GM19238 (cell line): ENCODE data around the gene SLC1A1.
"Not testable (repeated sequence)": the region's sequence is repeated elsewhere in the genome, so short reads cannot be mapped to it uniquely, and the experiment has no call there.

Experiments used
- DNase-seq: peaks from one replicate; pipeline ENCODE4 v3.0.0; 2011; ENCODE audit warnings: low spot score; ENCODE audit not compliant: insufficient read length

The SLC1A1 gene

GRCh38 chr9:4506490-4506889 lies 16.2 kb downstream of the SLC1A1 start:
- DNase-seq = no peak

- DNase-seq = no peak
Measured at GRCh38 chr9:4507306-4508130, 17.2 kb downstream of the SLC1A1 start.

- DNase-seq = no peak
Measured at GRCh38 chr9:4508246-4508906, 18.1 kb downstream of the SLC1A1 start.

GRCh38 chr9:4508907-4509589 lies 18.8 kb downstream of the SLC1A1 start:
- no peak for DNase-seq

GRCh38 chr9:4509590-4509984 lies 19.3 kb downstream of the SLC1A1 start:
- no peak for DNase-seq

- no peak for DNase-seq
Measured at GRCh38 chr9:4510546-4511322, 20.5 kb downstream of the SLC1A1 start.

GRCh38 chr9:4514252-4515128 lies 24.2 kb downstream of the SLC1A1 start:
- no peak for DNase-seq

- no peak for DNase-seq
Measured at GRCh38 chr9:4515958-4516375, 25.7 kb downstream of the SLC1A1 start.

- no peak for DNase-seq
Measured at GRCh38 chr9:4517274-4517673, 27.0 kb downstream of the SLC1A1 start.

GRCh38 chr9:4519604-4520003 lies 29.3 kb downstream of the SLC1A1 start:
- no peak for DNase-seq

- no peak for DNase-seq
Measured at GRCh38 chr9:4520055-4520454, 29.8 kb downstream of the SLC1A1 start.

GRCh38 chr9:4530375-4530774 lies 40.1 kb downstream of the SLC1A1 start:
- DNase-seq = no peak

GRCh38 chr9:4530831-4531230 lies 40.6 kb downstream of the SLC1A1 start:
- DNase-seq = not testable (repeated sequence)

- DNase-seq = not testable (repeated sequence)
Measured at GRCh38 chr9:4531355-4531754, 41.1 kb downstream of the SLC1A1 start.

GRCh38 chr9:4533881-4534280 lies 43.6 kb downstream of the SLC1A1 start:
- not testable (repeated sequence) for DNase-seq

GRCh38 chr9:4536196-4536595 lies 45.9 kb downstream of the SLC1A1 start:
- not testable (repeated sequence) for DNase-seq

GRCh38 chr9:4537581-4537980 lies 47.3 kb downstream of the SLC1A1 start:
- no peak for DNase-seq

- no peak for DNase-seq
Measured at GRCh38 chr9:4538107-4538506, 47.8 kb downstream of the SLC1A1 start.

GRCh38 chr9:4538621-4539020 lies 48.4 kb downstream of the SLC1A1 start:
- DNase-seq = no peak

- no peak for DNase-seq
Measured at GRCh38 chr9:4540425-4540824, 50.2 kb downstream of the SLC1A1 start.
